ENCODE results near the gene MXRA7.
"Not testable (repeated sequence)": the region's sequence is repeated elsewhere in the genome, so short reads cannot be mapped to it uniquely, and the experiment has no call there.

MXRA7 gene

DNA sequence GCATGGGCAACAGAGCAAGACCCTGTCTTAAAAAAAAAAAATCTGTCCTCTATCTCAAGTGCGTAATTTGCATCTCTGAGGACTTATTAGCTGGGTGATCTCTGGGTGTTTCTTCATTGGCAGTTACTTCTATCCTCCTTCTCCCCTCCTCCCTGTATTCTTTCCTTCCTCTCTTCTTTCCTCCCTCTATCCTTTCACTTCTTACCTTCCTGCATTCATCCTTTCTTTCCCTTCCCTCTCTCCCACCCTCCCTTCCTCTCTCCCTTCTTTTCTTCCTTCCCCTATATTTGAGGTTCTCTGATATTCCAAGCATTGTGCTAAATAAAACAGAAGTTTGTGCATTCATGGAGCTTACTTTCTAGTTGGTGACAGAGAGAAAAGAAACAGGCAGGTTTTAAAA is 37.9 kb upstream of the MXRA7 start (continued):
- TF ChIP-seq, protein P1, sequence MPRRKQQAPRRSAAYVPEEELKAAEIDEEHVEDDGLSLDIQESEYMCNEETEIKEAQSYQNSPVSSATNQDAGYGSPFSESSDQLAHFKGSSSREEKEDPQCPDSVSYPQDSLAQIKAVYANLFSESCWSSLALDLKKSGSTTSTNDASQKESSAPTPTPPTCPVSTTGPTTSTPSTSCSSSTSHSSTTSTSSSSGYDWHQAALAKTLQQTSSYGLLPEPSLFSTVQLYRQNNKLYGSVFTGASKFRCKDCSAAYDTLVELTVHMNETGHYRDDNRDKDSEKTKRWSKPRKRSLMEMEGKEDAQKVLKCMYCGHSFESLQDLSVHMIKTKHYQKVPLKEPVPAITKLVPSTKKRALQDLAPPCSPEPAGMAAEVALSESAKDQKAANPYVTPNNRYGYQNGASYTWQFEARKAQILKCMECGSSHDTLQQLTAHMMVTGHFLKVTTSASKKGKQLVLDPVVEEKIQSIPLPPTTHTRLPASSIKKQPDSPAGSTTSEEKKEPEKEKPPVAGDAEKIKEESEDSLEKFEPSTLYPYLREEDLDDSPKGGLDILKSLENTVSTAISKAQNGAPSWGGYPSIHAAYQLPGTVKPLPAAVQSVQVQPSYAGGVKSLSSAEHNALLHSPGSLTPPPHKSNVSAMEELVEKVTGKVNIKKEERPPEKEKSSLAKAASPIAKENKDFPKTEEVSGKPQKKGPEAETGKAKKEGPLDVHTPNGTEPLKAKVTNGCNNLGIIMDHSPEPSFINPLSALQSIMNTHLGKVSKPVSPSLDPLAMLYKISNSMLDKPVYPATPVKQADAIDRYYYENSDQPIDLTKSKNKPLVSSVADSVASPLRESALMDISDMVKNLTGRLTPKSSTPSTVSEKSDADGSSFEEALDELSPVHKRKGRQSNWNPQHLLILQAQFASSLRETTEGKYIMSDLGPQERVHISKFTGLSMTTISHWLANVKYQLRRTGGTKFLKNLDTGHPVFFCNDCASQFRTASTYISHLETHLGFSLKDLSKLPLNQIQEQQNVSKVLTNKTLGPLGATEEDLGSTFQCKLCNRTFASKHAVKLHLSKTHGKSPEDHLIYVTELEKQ (tag by site-specific recombination; IDR thresholded peaks at IDR 0.05; ENCODE audit: borderline replicate concordance): no peak
- TF ChIP-seq, protein P2, sequence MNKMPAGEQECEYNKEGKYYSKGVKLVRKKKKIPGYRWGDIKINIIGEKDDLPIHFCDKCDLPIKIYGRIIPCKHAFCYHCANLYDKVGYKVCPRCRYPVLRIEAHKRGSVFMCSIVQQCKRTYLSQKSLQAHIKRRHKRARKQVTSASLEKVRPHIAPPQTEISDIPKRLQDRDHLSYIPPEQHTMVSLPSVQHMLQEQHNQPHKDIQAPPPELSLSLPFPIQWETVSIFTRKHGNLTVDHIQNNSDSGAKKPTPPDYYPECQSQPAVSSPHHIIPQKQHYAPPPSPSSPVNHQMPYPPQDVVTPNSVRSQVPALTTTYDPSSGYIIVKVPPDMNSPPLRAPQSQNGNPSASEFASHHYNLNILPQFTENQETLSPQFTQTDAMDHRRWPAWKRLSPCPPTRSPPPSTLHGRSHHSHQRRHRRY (tag by site-specific recombination; IDR thresholded peaks at IDR 0.05): no peak
- TF ChIP-seq, protein P3, sequence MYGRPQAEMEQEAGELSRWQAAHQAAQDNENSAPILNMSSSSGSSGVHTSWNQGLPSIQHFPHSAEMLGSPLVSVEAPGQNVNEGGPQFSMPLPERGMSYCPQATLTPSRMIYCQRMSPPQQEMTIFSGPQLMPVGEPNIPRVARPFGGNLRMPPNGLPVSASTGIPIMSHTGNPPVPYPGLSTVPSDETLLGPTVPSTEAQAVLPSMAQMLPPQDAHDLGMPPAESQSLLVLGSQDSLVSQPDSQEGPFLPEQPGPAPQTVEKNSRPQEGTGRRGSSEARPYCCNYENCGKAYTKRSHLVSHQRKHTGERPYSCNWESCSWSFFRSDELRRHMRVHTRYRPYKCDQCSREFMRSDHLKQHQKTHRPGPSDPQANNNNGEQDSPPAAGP (tag by site-specific recombination; IDR thresholded peaks at IDR 0.05): no peak
- TF ChIP-seq ZNF404 (tag by site-specific recombination; IDR thresholded peaks at IDR 0.05) (no peak), SALL2 (tag by site-specific recombination; IDR thresholded peaks at IDR 0.05; ENCODE audit: borderline replicate concordance) (no peak), PRDM1 (tag by site-specific recombination; IDR thresholded peaks at IDR 0.05) (peak; percentile 67; the same call in 1 of the 2 replicates), ZNF335 (tag by site-specific recombination; conservative IDR thresholded peaks at IDR 0.05) (no peak), ZNF311 (tag by site-specific recombination; IDR thresholded peaks at IDR 0.05; ENCODE audit: borderline replicate concordance) (no peak), ZBTB17 (tag by site-specific recombination; IDR thresholded peaks at IDR 0.05) (no peak)
- TF ChIP-seq, protein P4, sequence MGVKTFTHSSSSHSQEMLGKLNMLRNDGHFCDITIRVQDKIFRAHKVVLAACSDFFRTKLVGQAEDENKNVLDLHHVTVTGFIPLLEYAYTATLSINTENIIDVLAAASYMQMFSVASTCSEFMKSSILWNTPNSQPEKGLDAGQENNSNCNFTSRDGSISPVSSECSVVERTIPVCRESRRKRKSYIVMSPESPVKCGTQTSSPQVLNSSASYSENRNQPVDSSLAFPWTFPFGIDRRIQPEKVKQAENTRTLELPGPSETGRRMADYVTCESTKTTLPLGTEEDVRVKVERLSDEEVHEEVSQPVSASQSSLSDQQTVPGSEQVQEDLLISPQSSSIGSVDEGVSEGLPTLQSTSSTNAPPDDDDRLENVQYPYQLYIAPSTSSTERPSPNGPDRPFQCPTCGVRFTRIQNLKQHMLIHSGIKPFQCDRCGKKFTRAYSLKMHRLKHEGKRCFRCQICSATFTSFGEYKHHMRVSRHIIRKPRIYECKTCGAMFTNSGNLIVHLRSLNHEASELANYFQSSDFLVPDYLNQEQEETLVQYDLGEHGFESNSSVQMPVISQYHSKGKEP (tag by site-specific recombination; IDR thresholded peaks at IDR 0.05): no peak

DNA sequence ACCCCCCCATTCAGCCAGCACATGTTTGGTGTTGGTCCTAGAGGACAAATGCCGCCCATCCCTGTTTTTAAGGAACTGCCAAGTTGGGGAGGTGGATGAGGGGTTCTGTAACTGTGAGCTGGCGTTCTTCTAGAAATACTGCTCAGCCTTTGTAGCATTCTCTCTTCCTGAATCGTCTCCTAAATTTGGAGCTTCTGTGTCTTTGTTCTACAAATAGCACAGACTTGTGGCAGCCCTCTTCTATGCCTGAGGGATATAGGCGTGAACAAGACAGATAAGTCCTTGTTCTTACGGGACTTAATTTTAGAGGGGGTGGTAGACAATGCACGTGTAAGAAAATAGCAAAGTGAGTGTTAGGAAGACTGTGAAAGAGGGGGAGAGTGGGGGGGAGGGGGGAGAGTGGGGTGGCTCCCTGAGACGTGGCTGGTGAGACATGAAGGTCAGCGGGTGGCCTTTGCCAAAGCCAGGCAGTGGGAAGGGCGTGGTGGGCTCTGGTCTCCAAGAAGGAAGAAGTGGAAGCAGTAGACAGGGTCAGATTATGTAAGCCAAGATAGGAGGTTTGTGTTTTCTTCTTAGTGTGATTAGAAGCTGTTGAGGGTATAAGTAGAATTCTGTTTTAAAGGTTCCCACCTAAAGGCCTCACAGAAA is 37.1 kb upstream of the MXRA7 start:
- H3K27ac ChIP-seq (ENCODE audit: extremely low read depth, low read depth, low read length): no peak overlapping the region
- H3K4me1 ChIP-seq (ENCODE audit: control insufficient read depth, insufficient read depth, low read length): no peaks in the 10 kb centered on the region
- H3K4me3 ChIP-seq (ENCODE audit: low read depth, low read length): no peak overlapping the region
- no peak for TF ChIP-seq ZNF621 (tag by site-specific recombination; IDR thresholded peaks at IDR 0.05)
- TF ChIP-seq, protein P4 (tag by site-specific recombination; IDR thresholded peaks at IDR 0.05): no peak
- TF ChIP-seq ZFP37 (tag by site-specific recombination; IDR thresholded peaks at IDR 0.05): no peak
- H3K9me3 ChIP-seq (ENCODE audit: control insufficient read depth, insufficient read depth, low read depth, low read length): no peaks in the 10 kb centered on the region
- ChIA-PET CTCF (no interaction called here), POLR2A (no interaction called here)
- peaks cover 54 to 62% of the 10 kb centered on the region in 2 experiments for H3K36me3 ChIP-seq (ENCODE audit: control insufficient read depth in 2 of 2, insufficient read depth in 1 of 2, low read length in 2 of 2)

DNA sequence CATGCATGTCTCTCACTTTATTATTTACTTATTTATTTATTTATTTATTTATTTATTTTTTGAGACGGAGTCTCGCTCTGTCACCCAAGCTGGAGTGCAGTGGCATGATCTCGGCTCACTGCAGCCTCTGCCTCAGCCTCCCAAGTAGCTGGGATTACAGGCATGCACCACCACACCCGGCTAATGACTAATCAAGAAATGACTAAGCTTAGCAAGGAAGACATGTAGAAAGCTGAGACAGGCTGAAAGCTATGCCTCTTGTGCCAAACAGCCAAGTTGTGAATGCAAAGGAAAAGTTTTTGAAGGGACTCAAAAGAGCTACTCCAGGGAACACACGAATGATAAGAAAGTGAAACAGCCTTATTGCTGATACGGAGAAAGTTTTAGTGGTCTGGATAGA is 35.0 kb upstream of the MXRA7 start:
- H3K27ac ChIP-seq (ENCODE audit: extremely low read depth, low read depth, low read length); H3K9me3 ChIP-seq (ENCODE audit: control insufficient read depth, insufficient read depth, low read depth, low read length); CTCF ChIA-PET; H3K4me1 ChIP-seq (ENCODE audit: control insufficient read depth, insufficient read depth, low read length); H3K4me3 ChIP-seq (ENCODE audit: low read depth, low read length): not testable (repeated sequence)
- TF ChIP-seq ZNF426 (tag by site-specific recombination; IDR thresholded peaks at IDR 0.05): peak; percentile 18
- TF ChIP-seq PRDM1 (tag by site-specific recombination; IDR thresholded peaks at IDR 0.05): 0 out of 2 replicates have a peak, but pooled peaks have one; percentile 28
- POLR2A ChIA-PET: interaction anchor here (1.4 kb wide), 1 partner anchor 8 kb away, joined by 6 read pairs; the partner anchor contains the start of gene MFSD11
- peaks cover 55 to 62% of the 10 kb centered on the region in 2 experiments for H3K36me3 ChIP-seq (ENCODE audit: control insufficient read depth in 2 of 2, insufficient read depth in 1 of 2, low read length in 2 of 2)

Measured in HEK293 (cell line).